ENCODE results near the gene MBNL2.

MBNL2 gene

GRCh38 chr13:97356592-97356991 lies 134.5 kb downstream of the MBNL2 start:
- Mint-ChIP-seq H3K9me3 (no peaks in the 10 kb centered on the region), H3K36me3 (peaks cover 7 to 24% of the 10 kb centered on the region in 2 donors), H3K27me3 (no peaks in the 10 kb centered on the region), H3K4me1 (no peaks in the 10 kb centered on the region), H3K4me3 (no peak overlapping the region), H3K27ac (no peak overlapping the region)
- ATAC-seq (replicated peaks) = no peak
- no peak for DNase-seq

GRCh38 chr13:97359181-97360057 lies 137.3 kb downstream of the MBNL2 start:
- peaks cover 8 to 35% of the 10 kb centered on the region in 2 donors for H3K36me3 Mint-ChIP-seq
- ATAC-seq (replicated peaks) (peak; percentile 90 to 95), DNase-seq (peak; percentile 6)
- no peaks in the 10 kb centered on the region for H3K4me1 Mint-ChIP-seq
- no peaks in the 10 kb centered on the region for H3K9me3 Mint-ChIP-seq
- H3K4me3 Mint-ChIP-seq = no peak overlapping the region
- no peak overlapping the region for H3K27ac Mint-ChIP-seq
- no peaks in the 10 kb centered on the region for H3K27me3 Mint-ChIP-seq

GRCh38 chr13:97360610-97361009 lies 138.5 kb downstream of the MBNL2 start:
- H3K36me3 Mint-ChIP-seq = peaks cover 8 to 35% of the 10 kb centered on the region in 2 donors

GRCh38 chr13:97364031-97364430 lies 141.9 kb downstream of the MBNL2 start:
- H3K4me3 Mint-ChIP-seq = no peak overlapping the region
- H3K36me3 Mint-ChIP-seq = peaks cover 16 to 34% of the 10 kb centered on the region in 2 donors
- no peak for DNase-seq
- H3K4me1 Mint-ChIP-seq = peaks cover 10 to 15% of the 10 kb centered on the region in 2 donors
- H3K9me3 Mint-ChIP-seq = no peaks in the 10 kb centered on the region
- ATAC-seq (replicated peaks) = no peak
- no peak overlapping the region for H3K27ac Mint-ChIP-seq
- H3K27me3 Mint-ChIP-seq = no peaks in the 10 kb centered on the region

More at GRCh38 chr13:97360610-97361009, 138.5 kb downstream of the MBNL2 start:
- H3K4me1 Mint-ChIP-seq = no peaks in the 10 kb centered on the region
- ATAC-seq (replicated peaks) (no peak), DNase-seq (no peak)
- no peaks in the 10 kb centered on the region for H3K27me3 Mint-ChIP-seq
- no peaks in the 10 kb centered on the region for H3K9me3 Mint-ChIP-seq
- H3K27ac Mint-ChIP-seq = no peak overlapping the region
- H3K4me3 Mint-ChIP-seq = no peak overlapping the region

GRCh38 chr13:97364827-97365226 lies 142.7 kb downstream of the MBNL2 start:
- H3K36me3 Mint-ChIP-seq = peaks cover 15 to 34% of the 10 kb centered on the region in 2 donors
- no peak for ATAC-seq (replicated peaks)

GRCh38 chr13:97366172-97366688 lies 144.1 kb downstream of the MBNL2 start:
- DNase-seq = no peak
- no peaks in the 10 kb centered on the region for H3K27me3 Mint-ChIP-seq
- no peak overlapping the region for H3K4me3 Mint-ChIP-seq
- no peak overlapping the region for H3K27ac Mint-ChIP-seq
- H3K9me3 Mint-ChIP-seq = no peaks in the 10 kb centered on the region
- peaks cover 15 to 30% of the 10 kb centered on the region in 2 donors for H3K36me3 Mint-ChIP-seq
- ATAC-seq (replicated peaks) = no peak
- peaks cover 10 to 20% of the 10 kb centered on the region in 2 donors for H3K4me1 Mint-ChIP-seq

More at GRCh38 chr13:97364827-97365226, 142.7 kb downstream of the MBNL2 start:
- Mint-ChIP-seq H3K27ac (no peak overlapping the region), H3K4me3 (no peak overlapping the region), H3K9me3 (no peaks in the 10 kb centered on the region), H3K27me3 (no peaks in the 10 kb centered on the region), H3K4me1 (peaks cover 10 to 20% of the 10 kb centered on the region in 2 donors)
- no peak for DNase-seq

- peaks cover 10 to 20% of the 10 kb centered on the region in 2 donors for H3K4me1 Mint-ChIP-seq
- peak overlapping the region; percentile 75 for H3K27ac Mint-ChIP-seq
- DNase-seq = no peak
- H3K4me3 Mint-ChIP-seq = no peak overlapping the region
- H3K27me3 Mint-ChIP-seq = no peaks in the 10 kb centered on the region
- ATAC-seq (replicated peaks) = no peak
- H3K36me3 Mint-ChIP-seq = peaks cover 13 to 28% of the 10 kb centered on the region in 2 donors
- H3K9me3 Mint-ChIP-seq = no peaks in the 10 kb centered on the region
These were observed 145.1 kb downstream of the MBNL2 start for GRCh38 chr13:97367016-97367822.

GRCh38 chr13:97369261-97369893 lies 147.2 kb downstream of the MBNL2 start:
- peak; percentile 50 to 54 for ATAC-seq (replicated peaks)

GRCh38 chr13:97371486-97372109 lies 149.5 kb downstream of the MBNL2 start:
- no peak for DNase-seq
- Mint-ChIP-seq H3K36me3 (peaks cover 14 to 21% of the 10 kb centered on the region in 2 donors), H3K27me3 (no peaks in the 10 kb centered on the region), H3K4me1 (peaks cover 10 to 20% of the 10 kb centered on the region in 2 donors), H3K9me3 (no peaks in the 10 kb centered on the region), H3K4me3 (no peak overlapping the region), H3K27ac (peak overlapping the region; percentile 7)
- no peak for ATAC-seq (replicated peaks)

More at GRCh38 chr13:97369261-97369893, 147.2 kb downstream of the MBNL2 start:
- H3K27me3 Mint-ChIP-seq = no peaks in the 10 kb centered on the region
- peaks cover 11 to 18% of the 10 kb centered on the region in 2 donors for H3K36me3 Mint-ChIP-seq
- H3K9me3 Mint-ChIP-seq = no peaks in the 10 kb centered on the region
- DNase-seq = no peak
- peak overlapping the region; percentile 81 for H3K4me3 Mint-ChIP-seq
- peak overlapping the region; percentile 87 for H3K27ac Mint-ChIP-seq
- H3K4me1 Mint-ChIP-seq = peaks cover 10 to 20% of the 10 kb centered on the region in 2 donors

- ATAC-seq (replicated peaks) = no peak
- no peak for DNase-seq
- H3K9me3 Mint-ChIP-seq = no peaks in the 10 kb centered on the region
- H3K36me3 Mint-ChIP-seq = peaks cover 9 to 12% of the 10 kb centered on the region in 2 donors
- H3K27ac Mint-ChIP-seq = no peak overlapping the region
- no peak overlapping the region for H3K4me3 Mint-ChIP-seq
- H3K27me3 Mint-ChIP-seq = no peaks in the 10 kb centered on the region
- peaks cover 3 to 13% of the 10 kb centered on the region in 2 donors for H3K4me1 Mint-ChIP-seq
These were observed 150.8 kb downstream of the MBNL2 start for GRCh38 chr13:97372936-97373335.

GRCh38 chr13:97373787-97374186 lies 151.7 kb downstream of the MBNL2 start:
- Mint-ChIP-seq H3K27me3 (no peaks in the 10 kb centered on the region), H3K9me3 (no peaks in the 10 kb centered on the region), H3K27ac (no peak overlapping the region), H3K4me3 (no peak overlapping the region), H3K4me1 (peaks cover 0 to 7% of the 10 kb centered on the region in 2 donors), H3K36me3 (peaks cover 9 to 12% of the 10 kb centered on the region in 2 donors)
- ATAC-seq (replicated peaks) (no peak), DNase-seq (no peak)

GRCh38 chr13:97376981-97377380 lies 154.8 kb downstream of the MBNL2 start:
- Mint-ChIP-seq H3K27ac (no peak overlapping the region), H3K27me3 (no peaks in the 10 kb centered on the region), H3K36me3 (peaks cover 10 to 14% of the 10 kb centered on the region in 2 donors), H3K4me3 (no peak overlapping the region), H3K9me3 (no peaks in the 10 kb centered on the region), H3K4me1 (no peaks in the 10 kb centered on the region)
- ATAC-seq (replicated peaks) = no peak
- no peak for DNase-seq

- Mint-ChIP-seq H3K4me3 (no peak overlapping the region), H3K27ac (no peak overlapping the region), H3K36me3 (peaks cover 14 to 27% of the 10 kb centered on the region in 2 donors)
These were observed 157.3 kb downstream of the MBNL2 start for GRCh38 chr13:97379386-97379785.

More at GRCh38 chr13:97379386-97379785, 157.3 kb downstream of the MBNL2 start:
- ATAC-seq (replicated peaks) (no peak), DNase-seq (no peak)
- Mint-ChIP-seq H3K9me3 (no peaks in the 10 kb centered on the region), H3K4me1 (peaks cover 2 to 4% of the 10 kb centered on the region in 2 donors), H3K27me3 (no peaks in the 10 kb centered on the region)
